ENCODE measurements around the gene RPL26.

RPL26 gene

DNA sequence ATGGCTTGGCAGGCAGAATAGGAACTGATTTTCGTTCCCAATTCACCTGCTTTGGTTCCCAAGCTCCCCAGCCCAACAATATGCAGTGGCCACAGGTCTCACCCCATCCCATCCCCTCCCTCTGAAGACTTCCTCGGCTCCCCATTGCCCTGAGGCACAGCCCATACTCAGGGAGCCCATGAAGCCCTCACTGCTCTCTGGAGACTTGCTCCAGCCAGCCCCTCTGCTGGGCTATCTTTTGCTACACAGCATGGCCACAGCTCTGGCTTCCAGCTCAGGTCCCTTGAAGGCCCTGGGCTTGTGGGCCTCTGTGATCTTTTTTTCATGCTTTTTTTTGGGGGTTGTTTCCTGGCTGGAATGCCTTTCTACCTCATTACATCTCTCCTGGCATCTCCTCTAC, 23.2 kb upstream of the RPL26 start:
- peaks cover 5% of the 10 kb centered on the region for H3K4me1 ChIP-seq (ENCODE audit: low read length)
- no peak overlapping the region for H3K4me2 ChIP-seq (ENCODE audit: low read length)
- no peaks in the 10 kb centered on the region for H3K36me3 ChIP-seq (replicated peaks; ENCODE audit: low read depth, low read length)

DNA sequence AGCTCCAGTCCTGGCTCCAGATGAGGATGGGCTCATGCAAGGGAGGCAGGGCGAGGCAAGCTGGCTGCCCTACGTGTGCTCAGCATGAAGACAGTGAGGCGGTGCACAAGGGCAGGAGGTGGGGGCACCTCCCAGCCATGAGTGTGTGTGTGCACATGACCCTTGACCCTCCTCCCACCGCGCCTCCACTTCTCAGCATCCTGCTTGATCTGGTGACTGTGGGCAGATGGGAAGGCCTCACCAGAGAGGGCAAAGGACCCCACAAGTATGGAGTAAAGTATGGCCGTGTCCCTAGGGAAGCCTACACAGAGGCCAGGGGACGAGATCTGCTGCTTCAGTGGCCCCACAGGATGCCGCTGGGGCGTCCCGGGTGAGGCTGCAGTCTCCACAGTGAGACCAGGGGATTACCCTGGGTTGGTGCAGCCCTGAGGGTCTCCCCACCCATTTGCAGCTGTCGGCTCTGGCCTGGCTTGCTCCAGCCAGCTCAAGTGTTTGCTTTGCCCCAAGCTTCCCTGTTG, 22.6 kb upstream of the RPL26 start:
- H4K20me1 ChIP-seq (ENCODE audit: insufficient read depth, low read length) = no peaks in the 10 kb centered on the region
- H3K4me3 ChIP-seq (ENCODE audit: low read length) = no peak overlapping the region
- no peaks in the 10 kb centered on the region for H3K79me2 ChIP-seq (ENCODE audit: low read length)
- H3K27ac ChIP-seq (ENCODE audit: low read length) = no peak overlapping the region
- no peak overlapping the region for H3K9ac ChIP-seq (ENCODE audit: low read length)
- TF ChIP-seq, protein P1, sequence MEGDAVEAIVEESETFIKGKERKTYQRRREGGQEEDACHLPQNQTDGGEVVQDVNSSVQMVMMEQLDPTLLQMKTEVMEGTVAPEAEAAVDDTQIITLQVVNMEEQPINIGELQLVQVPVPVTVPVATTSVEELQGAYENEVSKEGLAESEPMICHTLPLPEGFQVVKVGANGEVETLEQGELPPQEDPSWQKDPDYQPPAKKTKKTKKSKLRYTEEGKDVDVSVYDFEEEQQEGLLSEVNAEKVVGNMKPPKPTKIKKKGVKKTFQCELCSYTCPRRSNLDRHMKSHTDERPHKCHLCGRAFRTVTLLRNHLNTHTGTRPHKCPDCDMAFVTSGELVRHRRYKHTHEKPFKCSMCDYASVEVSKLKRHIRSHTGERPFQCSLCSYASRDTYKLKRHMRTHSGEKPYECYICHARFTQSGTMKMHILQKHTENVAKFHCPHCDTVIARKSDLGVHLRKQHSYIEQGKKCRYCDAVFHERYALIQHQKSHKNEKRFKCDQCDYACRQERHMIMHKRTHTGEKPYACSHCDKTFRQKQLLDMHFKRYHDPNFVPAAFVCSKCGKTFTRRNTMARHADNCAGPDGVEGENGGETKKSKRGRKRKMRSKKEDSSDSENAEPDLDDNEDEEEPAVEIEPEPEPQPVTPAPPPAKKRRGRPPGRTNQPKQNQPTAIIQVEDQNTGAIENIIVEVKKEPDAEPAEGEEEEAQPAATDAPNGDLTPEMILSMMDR (IDR thresholded peaks at IDR 0.05; ENCODE audit: low read depth, low read length) = no peak
- no peak for TF ChIP-seq EZH2phosphoT487 (IDR thresholded peaks at IDR 0.05; ENCODE audit: low read depth)
- no peak overlapping the region for H3K4me2 ChIP-seq (ENCODE audit: low read length)
- H3K4me1 ChIP-seq (ENCODE audit: low read length) = peaks cover 2% of the 10 kb centered on the region
- no peak overlapping the region for H2AFZ ChIP-seq (ENCODE audit: low read depth, low read length)
- H3K36me3 ChIP-seq (replicated peaks; ENCODE audit: low read depth, low read length) = no peaks in the 10 kb centered on the region
- H3K27me3 ChIP-seq (ENCODE audit: low read depth, low read length) = no peaks in the 10 kb centered on the region
- no peaks in the 10 kb centered on the region for H3K9me3 ChIP-seq (ENCODE audit: insufficient read depth, low read length)

More for the DNA sequence above, 23.2 kb upstream of the RPL26 start:
- Histone ChIP-seq H4K20me1 (ENCODE audit: insufficient read depth, low read length) (no peaks in the 10 kb centered on the region), H3K27me3 (ENCODE audit: low read depth, low read length) (no peaks in the 10 kb centered on the region), H3K9ac (ENCODE audit: low read length) (no peak overlapping the region), H3K9me3 (ENCODE audit: insufficient read depth, low read length) (no peaks in the 10 kb centered on the region), H2AFZ (ENCODE audit: low read depth, low read length) (no peak overlapping the region), H3K27ac (ENCODE audit: low read length) (no peak overlapping the region), H3K4me3 (ENCODE audit: low read length) (no peak overlapping the region), H3K79me2 (ENCODE audit: low read length) (no peaks in the 10 kb centered on the region)
- TF ChIP-seq EZH2phosphoT487 (IDR thresholded peaks at IDR 0.05; ENCODE audit: low read depth) = no peak
- TF ChIP-seq, protein P1 (IDR thresholded peaks at IDR 0.05; ENCODE audit: low read depth, low read length) = no peak

DNA sequence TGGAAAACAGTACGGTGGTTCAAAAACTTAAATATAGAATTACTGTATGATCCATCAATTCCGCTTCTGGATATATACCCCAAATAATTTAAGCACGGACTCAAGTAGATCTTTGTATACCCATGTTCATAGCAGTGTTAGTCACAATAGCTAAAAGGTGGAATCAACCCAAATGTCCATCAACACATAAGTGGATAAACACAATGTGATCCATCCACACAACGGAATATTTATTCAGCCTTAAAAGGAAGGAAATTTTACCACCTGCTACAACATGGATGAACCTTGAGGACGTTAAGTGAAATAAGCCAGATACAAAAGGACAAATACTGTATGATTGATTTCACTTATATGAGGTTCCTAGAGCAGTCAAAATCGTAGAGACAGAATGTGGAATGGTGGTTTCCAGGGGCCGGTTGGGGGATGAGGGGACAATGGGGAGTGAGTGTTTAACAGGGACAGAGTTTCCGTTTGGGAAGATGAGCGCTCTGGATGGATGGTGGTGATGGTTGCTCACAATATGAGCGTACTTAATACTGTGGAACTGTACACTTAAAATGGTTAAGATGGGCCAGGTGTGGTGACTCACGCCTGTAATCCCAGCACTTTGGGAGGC, 20.0 kb upstream of the RPL26 start:
- TF ChIP-seq EZH2phosphoT487 (IDR thresholded peaks at IDR 0.05; ENCODE audit: low read depth) = no peak
- TF ChIP-seq, protein P1 (IDR thresholded peaks at IDR 0.05; ENCODE audit: low read depth, low read length) = no peak
- H3K9ac ChIP-seq (ENCODE audit: low read length) = no peak overlapping the region
- no peaks in the 10 kb centered on the region for H3K79me2 ChIP-seq (ENCODE audit: low read length)
- no peak overlapping the region for H3K4me2 ChIP-seq (ENCODE audit: low read length)
- no peak overlapping the region for H3K4me3 ChIP-seq (ENCODE audit: low read length)
- H3K4me1 ChIP-seq (ENCODE audit: low read length) = no peaks in the 10 kb centered on the region
- H3K27ac ChIP-seq (ENCODE audit: low read length) = no peak overlapping the region
- H2AFZ ChIP-seq (ENCODE audit: low read depth, low read length) = no peak overlapping the region
- H4K20me1 ChIP-seq (ENCODE audit: insufficient read depth, low read length) = no peaks in the 10 kb centered on the region
- no peaks in the 10 kb centered on the region for H3K9me3 ChIP-seq (ENCODE audit: insufficient read depth, low read length)
- no peaks in the 10 kb centered on the region for H3K36me3 ChIP-seq (replicated peaks; ENCODE audit: low read depth, low read length)
- no peaks in the 10 kb centered on the region for H3K27me3 ChIP-seq (ENCODE audit: low read depth, low read length)

DNA sequence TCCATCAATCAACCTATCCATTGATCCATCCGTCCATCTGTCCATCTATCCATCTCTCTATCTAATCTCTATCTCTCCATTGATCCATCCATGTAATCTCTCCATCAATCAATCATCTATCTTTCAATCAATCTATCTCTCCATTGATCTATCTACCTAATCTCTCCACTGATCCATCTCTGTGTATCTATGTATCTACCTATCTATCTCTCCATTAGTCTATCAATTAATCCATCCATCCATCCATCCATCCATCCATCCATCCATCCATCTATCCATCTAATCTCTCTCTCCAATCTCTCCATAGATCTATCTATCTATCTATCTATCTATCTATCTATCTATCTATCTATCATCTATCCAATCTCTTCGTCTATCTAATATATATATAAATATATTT, 18.1 kb upstream of the RPL26 start:
- no peak overlapping the region for H3K4me2 ChIP-seq (ENCODE audit: low read length)
- H3K4me1 ChIP-seq (ENCODE audit: low read length) = no peaks in the 10 kb centered on the region
- H3K9me3 ChIP-seq (ENCODE audit: insufficient read depth, low read length) = no peaks in the 10 kb centered on the region
- H2AFZ ChIP-seq (ENCODE audit: low read depth, low read length) = no peak overlapping the region
- H3K4me3 ChIP-seq (ENCODE audit: low read length) = no peak overlapping the region
- H3K27me3 ChIP-seq (ENCODE audit: low read depth, low read length) = no peaks in the 10 kb centered on the region
- no peaks in the 10 kb centered on the region for H3K79me2 ChIP-seq (ENCODE audit: low read length)
- no peaks in the 10 kb centered on the region for H3K36me3 ChIP-seq (replicated peaks; ENCODE audit: low read depth, low read length)
- no peak overlapping the region for H3K9ac ChIP-seq (ENCODE audit: low read length)
- H4K20me1 ChIP-seq (ENCODE audit: insufficient read depth, low read length) = no peaks in the 10 kb centered on the region
- no peak overlapping the region for H3K27ac ChIP-seq (ENCODE audit: low read length)
- TF ChIP-seq, protein P1 (IDR thresholded peaks at IDR 0.05; ENCODE audit: low read depth, low read length) = no peak
- no peak for TF ChIP-seq EZH2phosphoT487 (IDR thresholded peaks at IDR 0.05; ENCODE audit: low read depth)

All from OCI-LY3 (cell line).